Measurements from ENCODE around the gene HHIPL1.

HHIPL1 gene

GRCh38 chr14:99691111-99691885, 46.4 kb downstream of the HHIPL1 start:
- DNase-seq = no peak

GRCh38 chr14:99693918-99694317, 49.0 kb downstream of the HHIPL1 start:
- DNase-seq = no peak

GRCh38 chr14:99696929-99697328, 52.0 kb downstream of the HHIPL1 start:
- DNase-seq = no peak

- DNase-seq = no peak
Observed at GRCh38 chr14:99698236-99698635, 53.3 kb downstream of the HHIPL1 start.

- DNase-seq = no peak
Observed at GRCh38 chr14:99698642-99699041, 53.7 kb downstream of the HHIPL1 start.

GRCh38 chr14:99699085-99699760, 54.3 kb downstream of the HHIPL1 start:
- no peak for DNase-seq

GRCh38 chr14:99699861-99700260, 54.9 kb downstream of the HHIPL1 start:
- no peak for DNase-seq

- no peak for DNase-seq
Observed at GRCh38 chr14:99700379-99700778, 55.5 kb downstream of the HHIPL1 start.

- DNase-seq = no peak
Observed at GRCh38 chr14:99701260-99701659, 56.3 kb downstream of the HHIPL1 start.

GRCh38 chr14:99702115-99702514, 57.2 kb downstream of the HHIPL1 start:
- no peak for DNase-seq

- no peak for DNase-seq
Observed at GRCh38 chr14:99703381-99703780, 58.5 kb downstream of the HHIPL1 start.

GRCh38 chr14:99704037-99704436, 59.1 kb downstream of the HHIPL1 start:
- DNase-seq = no peak

GRCh38 chr14:99706107-99706900, 61.4 kb downstream of the HHIPL1 start:
- no peak for DNase-seq

- DNase-seq = no peak
Observed at GRCh38 chr14:99707420-99707819, 62.5 kb downstream of the HHIPL1 start.

GRCh38 chr14:99707921-99708320, 63.0 kb downstream of the HHIPL1 start:
- DNase-seq = no peak

GRCh38 chr14:99708449-99708848, 63.5 kb downstream of the HHIPL1 start:
- no peak for DNase-seq

- no peak for DNase-seq
Observed at GRCh38 chr14:99713972-99714371, 69.0 kb downstream of the HHIPL1 start.

GRCh38 chr14:99715266-99716000, 70.5 kb downstream of the HHIPL1 start:
- DNase-seq = no peak

- no peak for DNase-seq
Observed at GRCh38 chr14:99716091-99716849, 71.3 kb downstream of the HHIPL1 start.

- DNase-seq = no peak
Observed at GRCh38 chr14:99716850-99717681, 72.1 kb downstream of the HHIPL1 start.

- DNase-seq = no peak
Observed at GRCh38 chr14:99717682-99718013, 72.7 kb downstream of the HHIPL1 start.

All from central memory CD4-positive, alpha-beta T cell (primary cell).